Colon (tissue), 2 donors: Measurements from ENCODE around the gene RAB8B.

Experiments
- FAIRE-seq: peaks from 2 replicates; lab custom pipeline; 2012; peaks lifted over from hg19 to GRCh38; lab: Jason Lieb, UNC
- donor health status: control.
- donor health status: control.

RAB8B gene

DNA sequence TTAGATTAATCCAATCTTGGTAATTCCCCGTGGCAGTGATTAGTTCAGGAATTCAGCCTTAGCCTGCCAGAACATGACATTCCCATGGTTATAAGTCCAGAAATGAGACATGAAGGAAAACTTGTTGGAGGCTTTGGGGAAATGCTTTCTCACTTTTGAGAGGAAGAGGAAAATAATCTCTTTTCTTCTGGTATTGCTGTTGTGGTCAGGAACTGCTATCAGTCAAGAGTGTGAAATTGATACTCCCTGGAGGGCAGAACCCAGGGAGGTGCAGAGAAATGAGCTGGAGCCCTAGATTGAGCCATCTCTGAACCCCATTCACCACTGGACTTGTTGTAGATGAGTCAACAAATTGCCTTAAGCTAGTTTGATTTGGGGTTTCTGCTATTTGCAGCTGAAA is 49.4 kb downstream of the RAB8B start:
- FAIRE-seq, result no peak

DNA sequence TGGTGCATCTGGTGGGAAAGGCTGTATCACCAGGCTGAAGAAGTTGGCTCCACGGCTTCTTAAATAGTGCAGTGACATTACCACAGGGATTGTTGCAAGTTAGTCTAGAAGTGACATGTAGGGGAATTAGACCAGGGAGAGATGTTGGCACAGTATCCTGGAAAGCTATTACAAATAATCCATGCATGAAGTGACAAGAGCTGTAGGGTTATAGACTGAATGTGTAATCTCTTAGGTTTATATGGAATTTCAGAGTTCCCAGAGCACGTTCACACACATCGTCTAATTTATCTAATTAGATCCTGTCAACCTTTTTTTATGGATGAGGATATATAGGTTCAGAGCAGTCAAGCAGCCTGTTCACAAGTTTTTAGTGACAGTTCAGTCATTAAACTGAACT is 50.7 kb downstream of the RAB8B start:
- no peak for FAIRE-seq

GRCh38 chr15:63241316-63241715 is 51.9 kb downstream of the RAB8B start:
- FAIRE-seq, result no peak

DNA sequence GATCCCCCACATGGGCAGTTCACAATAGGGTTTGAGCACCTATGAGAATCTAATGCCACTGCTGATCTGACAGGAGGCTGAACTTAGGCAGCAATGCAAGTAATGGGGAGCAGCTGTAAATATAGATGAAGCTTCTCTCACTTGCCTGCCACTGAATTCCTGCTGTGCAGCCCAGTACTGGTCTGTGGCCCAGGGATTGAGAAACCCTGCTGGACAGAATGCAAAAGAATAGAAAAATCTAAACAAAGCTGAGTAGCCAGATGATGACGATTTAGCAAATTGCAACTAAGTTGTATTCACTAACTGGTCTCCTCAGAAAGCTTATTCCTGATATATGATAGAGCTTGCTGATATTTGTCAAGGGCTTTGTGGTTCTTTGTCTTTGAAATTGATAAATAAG is 53.7 kb downstream of the RAB8B start:
- FAIRE-seq, result no peak

DNA sequence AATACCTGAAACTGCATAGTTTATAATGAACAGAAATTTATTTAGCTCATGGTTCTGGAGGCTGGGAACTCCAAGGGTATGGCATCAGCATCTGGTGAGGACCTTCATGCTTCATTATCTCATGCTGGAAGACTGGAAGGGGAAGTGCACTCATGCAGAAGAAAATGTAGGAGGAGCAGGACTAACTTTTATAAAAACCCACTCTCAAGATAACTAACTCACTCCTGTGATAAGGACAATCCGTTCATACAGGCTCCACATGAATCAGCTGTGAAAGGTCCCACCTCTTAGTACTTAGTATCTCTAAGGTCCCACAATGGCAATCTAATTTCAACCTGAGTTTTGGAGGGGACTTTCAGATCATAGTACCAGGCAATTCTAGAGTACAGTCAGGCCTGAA is 54.4 kb downstream of the RAB8B start:
- no peak for FAIRE-seq

GRCh38 chr15:63244399-63244798 is 55.0 kb downstream of the RAB8B start:
- no peak for FAIRE-seq

GRCh38 chr15:63244976-63245645 is 55.7 kb downstream of the RAB8B start:
- FAIRE-seq, result no peak

GRCh38 chr15:63246691-63247469 is 57.5 kb downstream of the RAB8B start:
- FAIRE-seq, result no peak

- FAIRE-seq, result no peak
Observed at GRCh38 chr15:63250312-63250965, 61.0 kb downstream of the RAB8B start.

- FAIRE-seq, result no peak
Observed at GRCh38 chr15:63251701-63252100, 62.3 kb downstream of the RAB8B start.

DNA sequence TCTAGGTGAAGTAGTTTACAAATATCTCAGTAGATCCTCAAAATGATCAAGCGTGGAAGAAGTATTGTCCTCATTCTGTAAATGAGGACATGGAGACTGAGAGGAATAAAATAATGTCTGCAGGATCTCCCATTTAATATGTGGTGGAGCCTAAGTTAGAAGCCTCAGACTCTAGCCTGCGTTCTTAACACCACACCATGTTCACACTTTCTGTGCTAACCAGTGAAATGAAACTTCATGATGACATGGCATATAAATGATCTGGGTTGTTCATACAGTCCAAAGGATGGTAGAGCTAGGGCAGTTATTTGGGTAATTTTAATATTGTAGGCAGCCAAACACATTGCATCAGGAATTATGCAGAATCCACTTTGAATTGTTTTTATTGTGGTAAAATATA is 62.9 kb downstream of the RAB8B start:
- FAIRE-seq, result no peak

GRCh38 chr15:63254991-63255390 is 65.6 kb downstream of the RAB8B start:
- no peak for FAIRE-seq

- FAIRE-seq, result no peak
Observed at GRCh38 chr15:63255489-63255990, 66.1 kb downstream of the RAB8B start.

DNA sequence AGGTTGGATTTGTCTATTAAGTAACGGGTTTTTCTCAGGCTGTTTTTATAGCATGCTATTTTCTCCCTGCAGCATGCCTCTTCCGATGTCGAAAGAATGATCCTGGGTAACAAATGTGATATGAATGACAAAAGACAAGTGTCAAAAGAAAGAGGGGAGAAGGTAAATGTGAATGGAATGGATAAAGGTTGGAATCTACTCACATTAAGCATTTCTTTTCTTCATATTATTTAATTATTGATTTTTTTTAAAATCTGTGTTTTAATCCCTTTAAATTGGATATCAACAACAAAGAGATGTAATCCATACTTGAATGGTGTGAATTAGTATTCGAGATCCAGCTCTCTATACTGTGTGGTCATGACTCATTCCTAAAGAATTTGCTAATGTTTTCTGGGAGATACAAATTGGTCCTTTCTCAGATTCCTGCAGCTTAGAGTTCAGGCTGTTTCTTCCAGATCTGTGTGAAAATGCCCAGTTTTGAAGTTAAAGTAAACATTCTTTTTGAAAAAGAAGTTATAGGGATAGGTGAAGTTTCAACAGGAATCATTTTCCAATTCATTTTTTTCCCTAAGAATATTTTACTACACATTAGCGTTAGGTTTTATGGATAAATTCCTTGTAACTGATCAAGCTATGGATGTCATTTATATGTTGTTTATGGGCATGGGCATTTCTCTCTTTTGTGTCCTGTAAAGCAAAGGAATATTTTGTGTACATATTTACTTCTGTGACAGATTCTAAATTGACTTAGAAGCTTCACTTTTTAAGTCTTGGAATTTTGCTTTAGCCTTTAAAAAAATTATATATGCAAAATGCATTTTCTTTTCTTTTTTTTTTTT is 67.2 kb downstream of the RAB8B start:
- no peak for FAIRE-seq

GRCh38 chr15:63258658-63259057 is 69.3 kb downstream of the RAB8B start:
- FAIRE-seq, result no peak

DNA sequence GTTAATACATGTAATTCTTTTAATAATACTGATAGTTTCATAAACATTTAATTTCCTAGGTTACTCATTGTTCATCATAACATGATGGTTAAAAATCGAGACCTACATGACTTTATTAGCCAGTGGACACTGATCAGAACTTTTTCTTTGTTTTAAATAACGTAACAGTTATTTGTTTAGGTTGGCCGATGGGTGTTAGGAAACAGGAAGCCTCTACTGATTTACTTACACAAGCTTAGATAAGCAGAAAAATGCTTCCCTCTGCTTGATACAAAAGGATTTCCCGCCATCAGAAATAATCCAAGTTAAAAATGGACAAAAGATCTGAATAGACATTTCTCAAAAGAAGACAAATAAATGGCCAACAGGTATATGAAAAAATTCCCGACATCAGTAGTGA is 71.4 kb downstream of the RAB8B start:
- no peak for FAIRE-seq

- FAIRE-seq, result no peak
Observed at GRCh38 chr15:63261311-63261710, 71.9 kb downstream of the RAB8B start.

GRCh38 chr15:63263519-63263918 is 74.1 kb downstream of the RAB8B start:
- no peak for FAIRE-seq

GRCh38 chr15:63264688-63265293 is 75.4 kb downstream of the RAB8B start:
- no peak for FAIRE-seq

- no peak for FAIRE-seq
Observed at GRCh38 chr15:63274427-63274826, 85.0 kb downstream of the RAB8B start.

- FAIRE-seq, result no peak
Observed at GRCh38 chr15:63276342-63277037, 87.1 kb downstream of the RAB8B start.
